Keratinocyte (primary cell): ENCODE data around the gene AMDHD2. TPM values are rescaled to one million over a fixed set of nuclear protein-coding genes. Genes with fewer than 3 reads are reported as not detected.

Experiments used
- DNase-seq: peaks from one replicate; pipeline ENCODE4 v3.0.0-alpha.2; 2011; ENCODE audit warnings: low read depth, missing footprints, low spot score
- FAIRE-seq: peaks from 2 replicates; lab custom pipeline; 2011; peaks lifted over from hg19 to GRCh38; lab: Jason Lieb, UNC
- H2AFZ ChIP-seq: 2 replicates; pipeline ENCODE4 v1.6.0; 2012; ENCODE audit warnings: low read length, control low read depth, inconsistent platforms; ENCODE audit not compliant: control insufficient read depth
- H3K27ac ChIP-seq: 2 replicates; pipeline ENCODE4 v1.5.1; 2011; ENCODE audit warnings: low read length; ENCODE audit not compliant: control insufficient read depth, insufficient read depth
- H3K27me3 ChIP-seq: 3 replicates; pipeline ENCODE4 v1.6.0; 2011; ENCODE audit warnings: low read length; ENCODE audit not compliant: control insufficient read depth, insufficient read depth; ENCODE audit errors: extremely low read depth
- H3K36me3 ChIP-seq, 2 experiments: 2 replicates in 1 of 2; 3 replicates in 1 of 2; pipeline ENCODE4 v1.5.1; 2011; ENCODE audit warnings: low read length in 2 of 2, mild to moderate bottlenecking in 1 of 2; ENCODE audit not compliant: control insufficient read depth in 2 of 2, insufficient read depth in 2 of 2; ENCODE audit errors: extremely low read depth in 1 of 2
- H3K4me1 ChIP-seq: 3 replicates; pipeline ENCODE4 v1.5.1; 2011; ENCODE audit warnings: low read length; ENCODE audit not compliant: control insufficient read depth, insufficient read depth; ENCODE audit errors: extremely low read depth
- H3K4me2 ChIP-seq: 3 replicates; pipeline ENCODE4 v1.6.0; 2011; ENCODE audit warnings: low read depth, low read length; ENCODE audit not compliant: control insufficient read depth, insufficient read depth; ENCODE audit errors: extremely low read depth
- H3K4me3 ChIP-seq, 3 experiments: fragments of 200-600 bp in 1 of 3; sonication (generic) in 1 of 3; 2 replicates in 2 of 3; 3 replicates in 1 of 3; pipeline ENCODE4 v1.5.1; 2011 to 2016; ENCODE audit warnings: low read length in 3 of 3, mild to moderate bottlenecking in 3 of 3, control low read depth in 2 of 3, inconsistent platforms in 1 of 3, low read depth in 1 of 3, mixed read lengths in 1 of 3, mixed run types in 1 of 3, moderate library complexity in 1 of 3; ENCODE audit not compliant: control insufficient read depth in 2 of 3, insufficient read depth in 2 of 3; ENCODE audit errors: extremely low read depth in 1 of 3
- H3K79me2 ChIP-seq: 2 replicates; pipeline ENCODE4 v1.6.0; 2012; ENCODE audit warnings: low read length; ENCODE audit not compliant: control insufficient read depth, insufficient read depth
- H3K9ac ChIP-seq: 3 replicates; pipeline ENCODE4 v1.6.0; 2011; ENCODE audit warnings: low read length; ENCODE audit not compliant: control insufficient read depth, insufficient read depth; ENCODE audit errors: extremely low read depth
- H3K9me1 ChIP-seq: 3 replicates; pipeline ENCODE4 v1.6.0; 2011; ENCODE audit warnings: low read length; ENCODE audit not compliant: control insufficient read depth, insufficient read depth; ENCODE audit errors: extremely low read depth
- H3K9me3 ChIP-seq: 2 replicates; pipeline ENCODE4 v1.5.1; 2012; ENCODE audit warnings: low read depth, low read length; ENCODE audit not compliant: control insufficient read depth
- H4K20me1 ChIP-seq: 3 replicates; pipeline ENCODE4 v1.6.0; 2011; ENCODE audit warnings: low read length; ENCODE audit not compliant: control insufficient read depth, insufficient read depth; ENCODE audit errors: extremely low read depth
- EZH2 ChIP-seq: IDR thresholded peaks from one replicate; pipeline ENCODE4 v1.6.1; 2012; ENCODE audit warnings: inconsistent platforms, mild to moderate bottlenecking, low read length, moderate library complexity
- dilution Hi-C: fragments of 300-500 bp; cut with MboI; formaldehyde crosslinking; loops from one replicate; pipeline ENCODE4 v1.7.0; 2020; ENCODE audit warnings: low sequenced_read_pairs; ENCODE audit not compliant: extremely low pct_ligation_motif_present
- polyA plus RNA-seq, 5 experiments: library from polyadenylated mRNA; depleted of rRNA in 3 of 5; stranded (reverse) in 3 of 5; stranded (forward) in 1 of 5; unstranded in 1 of 5; fragments of >200 nt; gene quantifications; 1 replicate in 1 of 5; 2 replicates in 3 of 5; 3 replicates in 1 of 5; pipeline versions ENCODE4 v1.2.1 to v1.2.3, GENCODE V29; 2011 to 2012; ENCODE audit warnings: missing spikeins in 2 of 5, low read depth in 1 of 5, low replicate concordance in 1 of 5
- TF ChIP-seq, protein P1 (sequence below), 3 experiments: IDR thresholded peaks in 1 of 3; conservative IDR thresholded peaks in 1 of 3; optimal IDR thresholded peaks in 1 of 3; 2 replicates in 2 of 3; 3 replicates in 1 of 3; pipeline versions ENCODE3 to v1.5.1; 2011; ENCODE audit warnings: low read length in 3 of 3, mild to moderate bottlenecking in 3 of 3, moderate library complexity in 2 of 3, control low read depth in 1 of 3, inconsistent platforms in 1 of 3; ENCODE audit not compliant: insufficient read depth in 2 of 3; ENCODE audit errors: extremely low read depth in 1 of 3

Gene AMDHD2
- polyA plus RNA-seq, 1 donor (not counting 4 experiments of a cell fraction or from before 2014, with no cell fraction given): 8.9 TPM

DNA sequence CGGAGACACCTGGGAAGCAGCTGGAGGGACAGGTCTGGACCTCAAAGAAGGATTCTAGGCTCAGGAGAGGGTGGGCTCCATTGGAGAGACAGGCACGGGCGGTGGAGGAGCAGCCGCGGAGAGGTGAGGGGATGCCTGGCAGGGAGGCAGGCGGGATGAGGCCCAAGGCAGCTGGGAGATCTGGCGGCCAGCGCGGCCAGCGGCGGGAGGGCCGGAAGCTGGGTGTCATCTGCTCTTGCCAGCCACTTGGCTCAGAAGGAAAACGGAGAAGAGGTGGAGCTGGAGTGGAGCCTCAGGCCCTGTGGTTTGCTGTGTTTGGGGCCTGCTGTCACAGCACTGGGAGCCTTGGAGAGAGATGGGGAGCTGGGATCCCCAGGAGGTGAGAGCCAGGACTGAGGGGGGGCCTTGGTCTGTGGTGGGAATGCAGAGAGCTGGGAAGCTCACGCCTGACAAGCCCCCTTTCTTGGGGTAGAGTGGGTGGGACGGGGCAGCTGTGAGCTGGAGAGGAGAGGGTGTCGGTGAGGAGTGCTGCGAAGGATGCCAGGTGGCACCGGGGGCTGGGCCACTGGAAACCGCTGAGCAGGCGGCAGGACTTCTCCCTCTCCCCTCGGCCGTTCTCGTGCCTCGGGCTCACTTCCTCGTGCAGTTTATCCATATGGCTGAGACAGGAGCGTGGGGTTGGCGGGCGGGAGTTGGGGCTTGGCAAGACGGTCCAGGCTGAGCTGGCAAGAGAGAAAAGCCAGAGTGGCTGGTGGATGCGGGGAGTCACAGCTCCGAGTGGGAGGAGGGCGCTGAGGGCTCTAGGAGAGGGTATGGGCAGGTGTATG, 37.2 kb upstream of the AMDHD2 start:
- no peak overlapping the region for H2AFZ ChIP-seq
- no peak overlapping the region for H3K9ac ChIP-seq
- peaks cover 1% of the 10 kb centered on the region for H3K79me2 ChIP-seq
- FAIRE-seq (no peak), DNase-seq (no peak)
- no peak overlapping the region for H3K27ac ChIP-seq
- no peaks in the 10 kb centered on the region for H3K9me3 ChIP-seq
- no peak overlapping the region for H3K4me3 ChIP-seq
- dilution Hi-C loops: no loop called here
- H3K36me3 ChIP-seq: peaks cover 0 to 1% of the 10 kb centered on the region in 2 experiments
- H4K20me1 ChIP-seq: no peaks in the 10 kb centered on the region
- H3K27me3 ChIP-seq: no peaks in the 10 kb centered on the region
- H3K9me1 ChIP-seq: no peaks in the 10 kb centered on the region
- no peak overlapping the region for H3K4me2 ChIP-seq
- peaks cover 3% of the 10 kb centered on the region for H3K4me1 ChIP-seq
- TF ChIP-seq, protein P1, sequence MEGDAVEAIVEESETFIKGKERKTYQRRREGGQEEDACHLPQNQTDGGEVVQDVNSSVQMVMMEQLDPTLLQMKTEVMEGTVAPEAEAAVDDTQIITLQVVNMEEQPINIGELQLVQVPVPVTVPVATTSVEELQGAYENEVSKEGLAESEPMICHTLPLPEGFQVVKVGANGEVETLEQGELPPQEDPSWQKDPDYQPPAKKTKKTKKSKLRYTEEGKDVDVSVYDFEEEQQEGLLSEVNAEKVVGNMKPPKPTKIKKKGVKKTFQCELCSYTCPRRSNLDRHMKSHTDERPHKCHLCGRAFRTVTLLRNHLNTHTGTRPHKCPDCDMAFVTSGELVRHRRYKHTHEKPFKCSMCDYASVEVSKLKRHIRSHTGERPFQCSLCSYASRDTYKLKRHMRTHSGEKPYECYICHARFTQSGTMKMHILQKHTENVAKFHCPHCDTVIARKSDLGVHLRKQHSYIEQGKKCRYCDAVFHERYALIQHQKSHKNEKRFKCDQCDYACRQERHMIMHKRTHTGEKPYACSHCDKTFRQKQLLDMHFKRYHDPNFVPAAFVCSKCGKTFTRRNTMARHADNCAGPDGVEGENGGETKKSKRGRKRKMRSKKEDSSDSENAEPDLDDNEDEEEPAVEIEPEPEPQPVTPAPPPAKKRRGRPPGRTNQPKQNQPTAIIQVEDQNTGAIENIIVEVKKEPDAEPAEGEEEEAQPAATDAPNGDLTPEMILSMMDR (optimal IDR thresholded peaks at IDR 0.05 in 1 of 3, IDR thresholded peaks at IDR 0.05 in 1 of 3, conservative IDR thresholded peaks at IDR 0.05 in 1 of 3; ENCODE audit: extremely low read depth in 1 of 3, insufficient read depth in 2 of 3, low read length in 3 of 3): no peak
- no peak for TF ChIP-seq EZH2

DNA sequence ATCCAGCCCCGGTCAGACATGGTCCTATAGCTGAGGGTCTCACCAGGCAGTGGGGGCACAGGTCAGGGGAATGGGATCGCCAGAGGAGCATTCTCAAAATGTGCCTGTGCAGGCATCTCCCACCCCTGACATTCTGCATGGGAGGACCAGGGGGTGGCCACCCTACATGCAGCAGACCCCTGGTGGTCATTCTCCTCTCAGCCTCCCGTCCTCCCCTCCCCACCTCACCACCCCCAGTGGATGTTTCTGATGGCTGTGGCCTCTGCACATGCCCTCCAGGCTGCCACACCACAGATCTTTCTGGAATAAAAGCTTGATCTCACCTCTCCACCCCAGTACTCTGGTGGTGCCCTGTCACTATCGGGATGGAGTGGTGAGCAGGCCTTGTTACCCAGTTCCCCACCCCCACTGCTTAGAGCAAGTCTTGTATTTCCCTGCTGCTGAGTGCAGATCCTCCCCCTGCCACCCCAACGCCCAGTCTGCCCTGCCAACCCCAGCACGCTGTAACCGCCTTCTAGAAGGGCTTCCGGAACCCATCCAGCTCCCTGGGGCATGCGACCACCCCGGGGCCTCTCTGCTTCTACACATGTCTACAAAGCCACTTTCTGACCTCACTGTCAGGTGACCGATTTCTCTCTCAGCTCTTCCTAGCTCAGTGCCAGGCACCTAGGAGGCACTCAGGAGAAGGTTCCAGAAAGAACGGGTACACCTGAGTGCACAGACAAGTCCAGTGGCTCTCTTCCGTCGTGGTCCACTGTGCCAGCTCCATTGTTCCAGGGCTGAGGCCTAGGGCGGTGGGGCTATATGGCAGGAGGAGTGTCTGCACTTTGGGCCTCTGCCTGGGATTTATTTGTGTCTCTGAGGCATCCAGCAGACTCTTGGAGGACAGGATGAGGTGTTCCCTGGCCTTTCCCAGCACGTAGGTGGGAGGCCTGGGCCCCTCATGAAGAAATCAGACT, 36.0 kb upstream of the AMDHD2 start:
- Histone ChIP-seq H3K27ac (no peak overlapping the region), H4K20me1 (no peaks in the 10 kb centered on the region), H3K4me2 (no peak overlapping the region), H3K9ac (no peak overlapping the region), H3K4me3 (no peak overlapping the region), H3K9me1 (no peaks in the 10 kb centered on the region), H2AFZ (no peak overlapping the region), H3K27me3 (no peaks in the 10 kb centered on the region), H3K9me3 (no peaks in the 10 kb centered on the region), H3K36me3 (peaks cover 0 to under 1% of the 10 kb centered on the region in 2 experiments), H3K79me2 (peaks cover 1% of the 10 kb centered on the region), H3K4me1 (peaks cover 3% of the 10 kb centered on the region)
- dilution Hi-C loops: no loop called here
- DNase-seq (no peak), FAIRE-seq (no peak)
- no peak for TF ChIP-seq EZH2
- TF ChIP-seq, protein P1 (optimal IDR thresholded peaks at IDR 0.05 in 1 of 3, IDR thresholded peaks at IDR 0.05 in 1 of 3, conservative IDR thresholded peaks at IDR 0.05 in 1 of 3; ENCODE audit: extremely low read depth in 1 of 3, insufficient read depth in 2 of 3, low read length in 3 of 3): no peak
